ENCODE measurements around the gene LPCAT3. TPM values are rescaled to one million over a fixed set of nuclear protein-coding genes. Genes with fewer than 3 reads are reported as not detected.

Gene LPCAT3
- total RNA-seq, 1 experiment from 2014 or later, result 45.8 TPM

GRCh38 chr12:6945613-6946012 is 72.7 kb downstream of the LPCAT3 start:
- POLR2A ChIA-PET, result interaction anchor here (0.6 to 7.7 kb wide), 19 partner anchors 8 to 692 kb away, joined by 3 to 269 read pairs (median 10); partner anchors contain the start of genes ATN1, C1RL, CDCA3 and MLF2
- no peaks in the 10 kb centered on the region for H4K20me1 ChIP-seq (ENCODE audit: insufficient read depth)
- intact Hi-C loops (cut with micrococcal nuclease), result loop anchor here (1.0 to 10.0 kb wide), 3 partner anchors 16 to 692 kb away; no protein-coding TSS in a partner anchor
- RAD21 ChIA-PET (ENCODE audit: low non-redundant PET in 1 of 2, low total read pairs in 2 of 2, uncharacterized antibody in 2 of 2, unreplicated experiment in 2 of 2), result interaction anchor here (0.9 to 2.8 kb wide), 9 partner anchors 17 to 199 kb away, joined by 3 to 22 read pairs (median 4); partner anchors contain the start of gene C1RL (in 2 of the 2)
- no TSS peak for BruUV-seq (replicated peaks)
- DNase-seq (ENCODE audit: low read depth, low spot score) (no peak), ATAC-seq (no peak)
- peak overlapping the region; percentile 92 for H3K4me2 ChIP-seq (ENCODE audit: low read length)
- CTCF ChIA-PET, result interaction anchor here (0.6 to 6.1 kb wide), 12 partner anchors 8 to 200 kb away, joined by 3 to 101 read pairs (median 7); partner anchors contain the start of genes C1RL, LPCAT3 and SPSB2
- H3K9ac ChIP-seq (ENCODE audit: low read length), result peak overlapping the region; percentile 88
- 0 out of 6 replicates have a peak, but pooled peaks of 1 of the 3 experiments have one; percentile 1 for TF ChIP-seq CTCF (IDR thresholded peaks at IDR 0.05 in 2 of 3, conservative IDR thresholded peaks at IDR 0.05 in 1 of 3; ENCODE audit: borderline replicate concordance in 1 of 3, insufficient read depth in 1 of 3, low read depth in 2 of 3, low read length in 2 of 3)
- TF ChIP-seq EGR1 (IDR thresholded peaks at IDR 0.05; ENCODE audit: low read depth), result no peak
- no peaks in the 10 kb centered on the region for H3K9me3 ChIP-seq (ENCODE audit: control insufficient read depth in 1 of 2, insufficient read depth in 1 of 2, low read depth in 1 of 2, low read length in 2 of 2)
- peak overlapping the region; percentile 99 for H3K27ac ChIP-seq (ENCODE audit: low read depth, low read length)
- no peaks in the 10 kb centered on the region for H3K27me3 ChIP-seq (ENCODE audit: insufficient read depth, low read length)
- H2AFZ ChIP-seq (ENCODE audit: low read depth, low read length, poor library complexity, severe bottlenecking), result no peak overlapping the region
- H3K4me3 ChIP-seq (replicated peaks in 1 of 2; ENCODE audit: low read depth in 1 of 2, low read length in 2 of 2), result peak overlapping the region; percentile 68 to 71
- H3K79me2 ChIP-seq (ENCODE audit: insufficient read depth, low read length), result peaks cover 16% of the 10 kb centered on the region
- H3K36me3 ChIP-seq (ENCODE audit: control insufficient read depth in 1 of 2, insufficient read depth in 2 of 2, low read length in 2 of 2), result peaks cover 2 to 6% of the 10 kb centered on the region in 2 experiments; a peak in 2 of 4 replicates
- no peaks in the 10 kb centered on the region for H3K9me2 ChIP-seq (ENCODE audit: insufficient read depth)
- H3K4me1 ChIP-seq (ENCODE audit: control insufficient read depth in 1 of 2, insufficient read depth in 2 of 2, low read length in 2 of 2), result peaks cover 25 to 70% of the 10 kb centered on the region in 2 experiments

Measured in HCT116 (cell line).